ENCODE results near the gene ANO1.
A peak's percentile ranks its signal among the peaks of the same experiment; 100 is the strongest.

ANO1 gene

DNA sequence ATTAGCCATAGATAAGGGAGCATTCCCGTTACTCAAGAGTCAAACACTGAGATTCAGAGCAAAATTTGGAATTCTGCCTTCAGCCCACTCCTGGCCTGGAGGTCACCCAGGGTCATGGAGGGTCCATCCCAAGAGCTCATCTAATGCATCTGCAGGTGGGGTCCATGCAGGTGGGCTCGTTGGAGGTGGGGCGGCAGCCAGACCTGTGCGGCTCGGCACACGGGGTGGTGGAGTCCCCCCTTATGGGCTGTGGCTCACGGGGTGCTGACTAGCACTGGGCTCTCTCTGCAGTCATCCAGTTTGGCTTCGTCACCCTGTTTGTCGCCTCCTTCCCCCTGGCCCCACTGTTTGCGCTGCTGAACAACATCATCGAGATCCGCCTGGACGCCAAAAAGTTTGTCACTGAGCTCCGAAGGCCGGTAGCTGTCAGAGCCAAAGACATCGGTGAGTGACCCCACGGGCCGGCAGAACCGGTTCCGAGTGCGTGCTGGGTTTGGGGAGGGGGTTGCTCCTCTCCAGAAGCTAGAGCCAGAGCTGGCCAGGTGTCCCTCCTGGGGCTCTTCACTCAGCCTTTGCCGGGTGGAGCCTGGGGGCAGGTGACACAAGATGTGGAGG lies 92.6 kb downstream of the ANO1 start:
- DNase-seq = no peak

DNA sequence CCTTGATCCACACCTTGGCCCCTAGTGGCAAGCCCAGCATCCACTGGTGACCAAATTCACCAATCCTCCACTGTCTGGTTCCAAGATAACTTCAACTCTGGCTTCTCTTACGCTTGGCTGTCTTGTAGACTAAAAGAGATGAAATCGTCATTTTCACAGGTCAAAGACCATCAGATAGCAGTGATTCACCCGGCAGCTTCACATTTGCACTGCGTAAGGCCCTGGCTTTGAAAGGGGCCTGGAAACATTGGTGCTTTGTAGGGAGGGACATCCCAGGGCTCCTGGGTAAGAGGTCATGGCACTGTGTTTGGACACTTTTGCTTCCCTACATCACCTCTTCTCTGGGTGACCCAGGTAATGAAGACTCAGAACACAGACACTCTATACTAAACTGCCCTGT lies 94.9 kb downstream of the ANO1 start:
- DNase-seq = no peak

DNA sequence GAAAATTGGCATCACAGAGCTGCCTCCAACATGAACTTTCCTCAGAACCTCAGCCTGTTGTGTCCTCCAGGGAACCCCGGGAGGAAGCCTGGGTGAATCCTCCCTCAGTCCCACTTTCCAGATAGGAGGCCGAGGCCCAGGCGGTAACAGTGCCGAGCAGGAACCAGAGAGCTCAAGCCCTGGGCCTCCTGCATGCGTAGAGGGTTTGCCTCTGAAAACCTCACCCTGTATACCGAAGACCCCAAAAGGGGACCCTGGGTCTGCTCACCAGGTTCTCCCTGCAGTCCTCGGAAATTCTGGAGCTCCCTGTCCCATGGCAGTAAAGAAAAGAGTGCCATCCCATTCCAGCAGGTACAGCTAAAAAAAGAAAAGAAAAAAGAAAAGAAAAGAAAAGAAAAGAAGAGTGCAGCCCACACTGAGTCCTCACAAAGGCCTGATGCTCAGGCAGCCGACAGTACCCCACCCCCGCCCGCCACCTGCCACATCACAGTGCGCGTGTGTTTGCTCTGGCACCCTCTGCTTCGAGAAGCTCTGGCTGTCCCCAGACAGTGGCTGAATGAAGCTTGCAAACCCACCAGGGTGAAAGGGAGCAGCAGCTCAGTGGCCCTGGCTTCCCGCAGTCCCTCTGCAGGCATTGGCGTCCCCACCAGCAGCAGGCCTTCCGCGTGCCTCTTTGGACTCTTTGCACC lies 96.6 kb downstream of the ANO1 start:
- no peak for DNase-seq

DNA sequence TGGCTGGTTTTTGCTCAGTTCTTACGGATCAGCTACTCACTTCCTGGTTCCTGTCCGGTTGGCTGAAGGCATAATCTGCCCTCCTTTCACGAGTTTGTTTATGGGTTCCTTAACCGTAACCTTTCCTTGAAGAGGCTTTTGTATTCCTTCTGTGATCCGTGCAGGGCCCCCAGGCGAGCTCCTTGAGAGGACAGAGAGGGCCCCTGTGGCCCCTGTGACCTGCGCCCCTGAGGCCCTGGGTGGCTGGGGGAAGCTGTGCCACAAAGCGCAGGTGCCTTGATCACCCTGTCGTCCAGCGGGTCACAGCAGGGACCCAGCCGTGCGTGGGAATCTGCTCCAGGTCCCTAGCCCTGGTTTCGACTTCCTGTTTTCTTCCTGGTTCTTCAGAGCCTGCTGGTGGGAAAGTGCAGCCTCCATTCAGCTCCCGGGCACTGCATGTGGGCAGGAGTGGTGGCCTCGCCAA lies 97.2 kb downstream of the ANO1 start:
- no peak for DNase-seq

DNA sequence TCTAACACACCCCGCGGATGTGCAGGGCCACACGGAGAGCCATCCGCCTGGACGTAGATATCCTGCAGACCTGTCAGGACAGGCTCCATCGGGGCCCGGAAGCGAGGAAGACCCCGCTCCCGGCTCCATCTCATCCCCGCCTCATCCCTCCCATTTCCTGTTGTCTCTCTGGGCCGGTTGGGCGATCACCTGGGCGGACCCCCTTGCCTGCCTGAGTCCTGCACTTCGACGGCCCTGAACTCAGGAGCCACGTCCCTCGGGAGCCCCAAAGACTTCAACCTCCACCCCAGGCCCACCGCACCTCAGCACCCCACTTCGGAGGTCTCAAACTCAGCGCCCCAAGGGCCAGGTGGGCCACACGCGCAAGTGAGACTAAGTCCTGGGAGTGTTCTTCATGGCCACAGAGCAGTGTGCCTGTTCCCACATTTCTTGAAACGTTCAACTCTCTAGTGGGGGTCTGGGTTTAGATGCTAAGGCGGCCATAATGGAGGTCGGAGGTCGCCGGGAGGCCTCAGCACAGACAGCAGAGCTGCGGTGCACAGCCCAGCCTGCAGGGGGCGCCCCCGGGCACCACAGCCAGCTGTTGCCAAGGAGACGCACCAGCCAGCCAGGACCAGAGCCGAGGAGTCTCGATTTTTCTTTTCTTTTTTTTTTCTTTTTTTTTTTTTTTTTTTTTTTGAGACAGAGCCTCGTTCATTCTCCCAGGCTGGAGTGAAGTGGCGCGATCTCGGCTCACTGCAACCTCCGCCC lies 99.0 kb downstream of the ANO1 start:
- DNase-seq = no peak

GRCh38 chr11:70180906-70181305 lies 102.8 kb downstream of the ANO1 start:
- no peak for DNase-seq

DNA sequence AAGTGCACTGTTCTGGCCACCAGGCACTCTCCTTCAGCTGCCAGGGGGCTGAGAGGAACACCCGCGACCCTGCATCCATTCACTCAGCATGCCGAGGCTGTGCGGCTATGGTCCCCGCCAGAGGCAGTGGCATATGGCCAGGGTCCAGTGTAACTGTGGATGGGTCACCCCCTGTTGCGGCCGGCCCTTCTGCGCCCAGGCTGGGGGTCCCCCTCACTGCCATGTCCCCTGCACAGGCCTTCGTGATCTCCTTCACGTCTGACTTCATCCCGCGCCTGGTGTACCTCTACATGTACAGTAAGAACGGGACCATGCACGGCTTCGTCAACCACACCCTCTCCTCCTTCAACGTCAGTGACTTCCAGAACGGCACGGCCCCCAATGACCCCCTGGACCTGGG lies 104.1 kb downstream of the ANO1 start:
- no peak for DNase-seq

GRCh38 chr11:70183032-70183431 lies 104.9 kb downstream of the ANO1 start:
- DNase-seq = no peak

DNA sequence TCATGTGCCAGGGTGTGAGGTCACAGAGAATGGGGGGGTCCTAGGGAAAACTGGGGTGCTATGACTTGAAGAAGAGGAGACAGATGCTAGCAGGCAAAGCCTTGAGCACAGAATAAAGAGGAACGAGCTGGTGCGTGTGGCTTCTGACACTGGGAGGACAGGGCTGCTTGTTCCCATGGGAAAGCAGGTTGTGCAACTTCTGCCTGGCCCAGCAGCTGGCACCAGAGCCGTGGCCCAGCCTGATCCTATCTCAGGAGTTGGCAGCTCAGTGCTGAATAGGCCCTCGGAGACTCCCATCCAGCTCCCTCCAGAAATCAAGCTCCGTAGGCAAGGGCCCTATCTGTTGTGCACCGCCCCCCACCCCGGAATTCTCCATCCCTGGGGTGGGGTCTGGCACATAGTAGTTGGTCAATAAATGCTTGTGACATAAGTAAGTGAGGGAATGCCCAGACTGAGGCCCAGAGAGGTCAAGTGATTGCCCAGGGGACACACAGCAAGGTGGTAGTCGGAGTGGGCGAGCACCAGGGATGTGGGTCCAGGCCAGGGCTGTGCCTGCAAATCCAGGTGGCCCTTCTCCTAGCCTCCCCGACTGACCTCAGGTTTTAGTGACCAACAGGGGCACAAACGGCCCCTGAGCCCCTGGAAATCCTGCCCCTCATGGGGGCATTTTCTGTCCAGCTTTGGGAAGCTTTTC lies 105.5 kb downstream of the ANO1 start:
- no peak for DNase-seq

DNA sequence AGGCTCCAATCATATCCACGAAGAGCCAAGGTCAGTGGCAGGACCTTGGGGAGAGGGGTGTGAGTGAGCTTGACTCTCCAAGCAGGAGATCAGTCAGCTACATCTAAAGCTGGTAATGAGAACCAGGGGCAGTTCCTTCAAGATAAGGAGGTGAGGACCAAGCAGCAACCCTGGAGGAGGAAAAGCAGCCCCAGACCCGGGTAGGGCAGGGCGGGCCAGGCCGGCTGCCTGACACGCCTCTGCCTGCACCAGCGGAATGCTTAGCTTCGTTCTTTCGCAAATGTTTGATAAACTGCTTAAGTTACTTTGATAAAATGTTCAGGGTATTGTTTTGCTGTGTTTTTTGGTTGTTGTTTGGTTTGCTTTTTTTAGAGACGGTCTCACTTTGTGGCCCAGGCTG lies 106.3 kb downstream of the ANO1 start:
- no peak for DNase-seq

GRCh38 chr11:70185348-70186055 lies 107.4 kb downstream of the ANO1 start:
- no peak for DNase-seq

GRCh38 chr11:70186420-70186819 lies 108.3 kb downstream of the ANO1 start:
- DNase-seq = no peak

- DNase-seq = no peak
These were observed 108.8 kb downstream of the ANO1 start for GRCh38 chr11:70186936-70187335.

DNA sequence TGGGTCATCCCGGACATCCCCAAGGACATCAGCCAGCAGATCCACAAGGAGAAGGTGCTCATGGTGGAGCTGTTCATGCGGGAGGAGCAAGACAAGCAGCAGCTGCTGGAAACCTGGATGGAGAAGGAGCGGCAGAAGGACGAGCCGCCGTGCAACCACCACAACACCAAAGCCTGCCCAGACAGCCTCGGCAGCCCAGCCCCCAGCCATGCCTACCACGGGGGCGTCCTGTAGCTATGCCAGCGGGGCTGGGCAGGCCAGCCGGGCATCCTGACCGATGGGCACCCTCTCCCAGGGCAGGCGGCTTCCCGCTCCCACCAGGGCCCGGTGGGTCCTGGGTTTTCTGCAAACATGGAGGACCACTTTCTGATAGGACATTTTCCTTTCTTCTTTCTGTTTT lies 109.7 kb downstream of the ANO1 start:
- DNase-seq = no peak

DNA sequence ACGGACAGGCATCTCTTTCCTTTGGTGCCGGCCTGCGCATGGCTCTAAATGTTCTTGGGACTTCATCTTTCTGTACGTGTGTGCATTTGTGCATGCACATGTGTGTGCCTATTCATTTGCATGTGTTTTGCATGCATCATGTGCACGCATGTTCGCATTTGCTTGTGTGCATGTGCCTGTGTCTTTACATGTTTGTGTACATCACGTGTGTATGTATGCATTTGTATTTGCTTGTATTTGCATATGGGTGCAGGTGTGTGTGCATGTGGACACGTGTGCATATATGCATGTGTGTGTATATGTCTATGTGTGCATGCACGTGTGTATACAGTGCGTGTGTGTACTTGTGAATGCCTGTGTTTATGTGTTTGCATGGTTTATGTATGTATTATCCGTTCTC lies 111.5 kb downstream of the ANO1 start:
- no peak for DNase-seq

- DNase-seq = peak; percentile 29
These were observed 113.5 kb downstream of the ANO1 start for GRCh38 chr11:70191495-70192140.

DNA sequence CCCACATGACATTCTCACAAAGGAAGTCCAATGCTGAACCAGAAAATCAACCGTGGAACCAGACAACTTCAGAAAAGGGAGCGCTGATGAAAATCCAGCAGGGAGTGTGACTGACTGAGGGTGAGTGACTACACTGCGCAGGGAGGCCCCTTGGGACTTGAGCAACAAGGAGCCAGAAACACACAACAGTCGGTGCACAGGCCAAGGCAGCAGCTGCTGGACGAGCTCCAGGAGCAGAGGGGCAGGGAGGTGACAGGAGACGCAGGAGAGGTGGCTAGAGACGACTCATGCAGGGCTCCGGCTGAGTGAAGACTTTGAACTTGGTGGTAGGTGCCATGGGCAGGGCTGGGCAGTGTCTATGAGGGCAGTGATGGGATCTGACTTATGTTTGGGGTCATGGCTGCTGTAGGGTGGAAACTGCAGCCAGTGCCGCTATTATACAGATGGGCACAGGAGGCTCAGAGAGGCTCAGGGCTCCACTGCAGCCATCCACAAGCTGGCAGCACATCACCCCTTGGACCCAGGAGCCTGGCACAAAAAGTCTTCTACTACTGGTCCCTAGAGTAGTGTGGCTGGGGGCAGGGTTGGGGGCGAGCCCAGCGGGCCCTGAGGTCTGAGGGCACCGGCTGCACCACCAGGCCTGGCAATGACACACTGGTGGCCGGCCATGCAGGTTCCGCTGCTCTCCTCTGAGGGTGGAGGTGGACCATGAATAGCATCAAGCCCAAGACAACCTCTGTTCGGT lies 114.7 kb downstream of the ANO1 start:
- no peak for DNase-seq

DNA sequence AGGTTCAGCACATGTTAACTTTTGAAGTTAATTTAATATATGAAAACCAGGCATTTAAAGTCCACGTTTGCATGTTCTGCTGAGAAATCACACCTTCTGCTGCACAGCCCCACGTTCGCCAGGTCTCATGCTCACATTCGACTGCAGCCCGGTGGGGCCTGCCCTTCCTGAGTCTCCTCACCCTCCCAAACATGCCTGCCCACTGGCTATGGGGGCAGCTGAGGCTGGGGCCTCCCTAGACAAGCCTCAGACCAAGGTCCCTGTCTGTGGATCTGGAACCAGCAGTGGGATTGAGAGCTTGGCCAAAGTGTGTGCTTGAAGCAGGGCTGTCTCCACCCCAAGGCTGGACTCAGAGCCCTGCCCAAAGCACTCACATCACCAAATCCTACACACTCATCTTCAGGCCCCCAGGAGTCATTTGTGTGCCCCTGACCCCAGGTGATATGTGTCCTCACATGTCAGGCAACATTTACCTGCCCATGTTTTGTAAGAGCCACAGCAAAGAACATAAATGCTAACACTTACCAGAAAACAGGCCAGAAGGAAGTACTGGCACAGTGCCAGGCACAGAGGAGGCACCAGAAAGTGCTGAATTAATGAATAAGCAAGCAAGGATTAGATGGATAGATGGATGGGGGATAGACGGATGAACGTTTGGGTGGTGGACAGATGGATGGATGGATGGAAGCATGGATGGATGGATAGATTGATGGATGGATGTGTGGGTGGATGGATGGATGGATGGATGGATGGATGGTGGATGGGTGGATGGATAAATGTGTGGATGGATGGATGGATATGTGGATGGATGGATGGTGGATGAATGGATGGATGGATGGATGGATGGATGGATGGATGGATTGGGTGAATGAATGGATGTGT lies 115.5 kb downstream of the ANO1 start:
- no peak for DNase-seq

- DNase-seq = no peak
These were observed 117.0 kb downstream of the ANO1 start for GRCh38 chr11:70194792-70195791.
